Neural cell (in vitro differentiated cells): ENCODE results near the gene ACIN1. TPM values are rescaled to one million over a fixed set of nuclear protein-coding genes. Genes with fewer than 3 reads are reported as not detected.

Experiments
- H2AFZ ChIP-seq: fragments of 200-600, 300-800 bp; sonication (generic), shearing (Covaris generic); 2 replicates; pipeline ENCODE4 v1.6.0; 2014; ENCODE audit warnings: low read depth, mild to moderate bottlenecking, antibody characterized with exemption, low read length, moderate library complexity
- H3F3A ChIP-seq: fragments of 200-600 bp; shearing (Covaris generic); 2 replicates; pipeline ENCODE4 v1.6.1; 2016; ENCODE audit warnings: mild to moderate bottlenecking, moderate library complexity, mixed read lengths, antibody characterized with exemption, low read length; ENCODE audit not compliant: insufficient read depth, poor library complexity, severe bottlenecking
- H3K27ac ChIP-seq: fragments of 200-600, 300-800 bp; sonication (generic), shearing (Covaris generic); 2 replicates; pipeline ENCODE4 v1.5.1; 2014; ENCODE audit warnings: mild to moderate bottlenecking, low read length, moderate library complexity
- H3K27me3 ChIP-seq: fragments of 300-800, 200-600 bp; sonication (generic), shearing (Covaris generic); 2 replicates; pipeline ENCODE4 v1.6.0; 2014; ENCODE audit warnings: mild to moderate bottlenecking, low read depth, low read length, moderate library complexity; ENCODE audit not compliant: insufficient read depth
- H3K36me3 ChIP-seq: fragments of 300-800, 200-600 bp; sonication (generic), shearing (Covaris generic); 2 replicates; pipeline ENCODE4 v1.5.1; 2014; ENCODE audit warnings: mild to moderate bottlenecking, antibody characterized with exemption, low read length, moderate library complexity; ENCODE audit not compliant: insufficient read depth
- H3K4me2 ChIP-seq: fragments of 300-800, 200-600 bp; sonication (generic), shearing (Covaris generic); 2 replicates; pipeline ENCODE4 v1.6.0; 2014; ENCODE audit warnings: mild to moderate bottlenecking, low read length
- H3K4me3 ChIP-seq: fragments of 300-800, 200-600 bp; sonication (generic), shearing (Covaris generic); 2 replicates; pipeline ENCODE4 v1.5.1; 2014; ENCODE audit warnings: mild to moderate bottlenecking, low read length, moderate library complexity
- H3K79me2 ChIP-seq: fragments of 200-600 bp; shearing (Covaris generic); replicated peaks from 2 replicates; pipeline ENCODE4 v1.6.0; 2014; ENCODE audit warnings: mild to moderate bottlenecking, low read length, moderate library complexity; ENCODE audit not compliant: insufficient read depth
- H3K9ac ChIP-seq: fragments of 300-800, 200-600 bp; sonication (generic), shearing (Covaris generic); 2 replicates; pipeline ENCODE4 v1.6.1; 2016; ENCODE audit warnings: mild to moderate bottlenecking, low read length, mixed read lengths
- H3K9me2 ChIP-seq: fragments of 200-600 bp; shearing (Covaris generic); 2 replicates; pipeline ENCODE4 v1.6.1; 2016; ENCODE audit warnings: mild to moderate bottlenecking, low read length, mixed read lengths; ENCODE audit not compliant: insufficient read depth
- H3K9me3 ChIP-seq: fragments of 200-600, 300-800 bp; sonication (generic), shearing (Covaris generic); 2 replicates; pipeline ENCODE4 v1.6.1; 2016; ENCODE audit warnings: mild to moderate bottlenecking, mixed run types, low read length, moderate library complexity, mixed read lengths
- H4K20me1 ChIP-seq: fragments of 200-600 bp; shearing (Covaris generic); 2 replicates; pipeline ENCODE4 v1.6.1; 2016; ENCODE audit warnings: mild to moderate bottlenecking, mixed run types; ENCODE audit not compliant: insufficient read depth
- CTCF ChIP-seq: fragments of 450-650 bp; IDR thresholded peaks from 2 replicates; pipeline ENCODE4 v1.5.1; 2014; ENCODE audit warnings: antibody characterized with exemption, mild to moderate bottlenecking, moderate library complexity; ENCODE audit not compliant: poor library complexity, severe bottlenecking
- EP300 ChIP-seq: fragments of 450-650 bp; conservative IDR thresholded peaks from 2 replicates; pipeline ENCODE4 v1.6.1; 2014; ENCODE audit warnings: antibody characterized with exemption, mild to moderate bottlenecking, moderate library complexity; ENCODE audit not compliant: poor library complexity, severe bottlenecking
- EZH2 ChIP-seq: fragments of 200-600, 300-800 bp; shearing (Covaris generic), sonication (generic); IDR thresholded peaks from 2 replicates; pipeline ENCODE4 v1.6.1; 2014; ENCODE audit warnings: antibody characterized with exemption, low read length, borderline replicate concordance, mild to moderate bottlenecking; ENCODE audit not compliant: insufficient read depth, poor library complexity, severe bottlenecking
- MXI1 ChIP-seq: fragments of 450-650 bp; conservative IDR thresholded peaks from 2 replicates; pipeline ENCODE4 v1.6.1; 2014; ENCODE audit warnings: antibody characterized with exemption, mild to moderate bottlenecking; ENCODE audit not compliant: poor library complexity, severe bottlenecking
- POLR2AphosphoS5 ChIP-seq: IDR thresholded peaks from 2 replicates; pipeline ENCODE4 v1.6.1; 2012
- RAD21 ChIP-seq: fragments of 450-650 bp; conservative IDR thresholded peaks from 2 replicates; pipeline ENCODE4 v1.6.1; 2014; ENCODE audit warnings: antibody characterized with exemption, mild to moderate bottlenecking, moderate library complexity
- REST ChIP-seq: IDR thresholded peaks from 2 replicates; pipeline ENCODE4 v1.6.1; 2012; ENCODE audit warnings: borderline replicate concordance
- SMC3 ChIP-seq: fragments of 450-650 bp; conservative IDR thresholded peaks from 2 replicates; pipeline ENCODE4 v1.6.1; 2014; ENCODE audit warnings: antibody characterized with exemption, mild to moderate bottlenecking, moderate library complexity; ENCODE audit not compliant: poor library complexity
- TAF1 ChIP-seq: IDR thresholded peaks from 2 replicates; pipeline ENCODE4 v1.6.1; 2012; ENCODE audit warnings: low read depth
- polyA plus RNA-seq: library from polyadenylated mRNA; depleted of rRNA; stranded (reverse); fragments of >200 nt; gene quantifications from 2 replicates; pipeline ENCODE4 v1.2.3, GENCODE V29; 2014

The ACIN1 gene
- polyA plus RNA-seq, 1 donor from 2014 or later = 143 TPM

DNA sequence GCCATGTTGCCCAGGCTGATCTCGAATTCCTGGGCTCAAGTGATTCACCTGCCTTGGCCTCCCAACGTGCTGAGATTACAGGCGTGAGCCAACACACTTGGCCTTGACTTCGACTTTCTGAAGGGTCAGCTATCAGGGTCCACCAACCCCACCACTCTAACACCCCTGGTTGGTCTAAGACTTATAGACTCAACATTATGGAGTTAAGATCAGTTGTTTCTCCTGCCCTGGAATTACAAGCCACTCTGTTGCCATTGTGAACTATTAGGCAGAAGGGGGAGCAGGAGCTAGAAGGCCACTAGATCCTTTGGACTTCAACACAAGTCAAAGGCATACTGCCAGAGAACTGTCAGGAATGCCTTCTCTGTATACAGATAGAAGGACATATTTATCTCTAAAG lies 54.8 kb downstream of the ACIN1 start:
- no peaks in the 10 kb centered on the region for H3K27me3 ChIP-seq
- H2AFZ ChIP-seq = no peak overlapping the region
- TF ChIP-seq SMC3 = no peak
- TF ChIP-seq EP300 = no peak
- no peak for TF ChIP-seq REST
- TF ChIP-seq TAF1 = no peak
- no peak for TF ChIP-seq MXI1
- TF ChIP-seq EZH2 = no peak
- no peak for TF ChIP-seq POLR2AphosphoS5
- no peak for TF ChIP-seq RAD21
- no peak for TF ChIP-seq CTCF
- no peaks in the 10 kb centered on the region for H3K9me2 ChIP-seq
- no peak overlapping the region for H3K4me2 ChIP-seq
- H3K9ac ChIP-seq = no peak overlapping the region
- no peaks in the 10 kb centered on the region for H3F3A ChIP-seq
- H3K79me2 ChIP-seq = no peaks in the 10 kb centered on the region
- no peak overlapping the region for H3K4me3 ChIP-seq
- H3K36me3 ChIP-seq = no peaks in the 10 kb centered on the region
- no peaks in the 10 kb centered on the region for H3K9me3 ChIP-seq
- no peak overlapping the region for H3K27ac ChIP-seq
- H4K20me1 ChIP-seq = no peaks in the 10 kb centered on the region

DNA sequence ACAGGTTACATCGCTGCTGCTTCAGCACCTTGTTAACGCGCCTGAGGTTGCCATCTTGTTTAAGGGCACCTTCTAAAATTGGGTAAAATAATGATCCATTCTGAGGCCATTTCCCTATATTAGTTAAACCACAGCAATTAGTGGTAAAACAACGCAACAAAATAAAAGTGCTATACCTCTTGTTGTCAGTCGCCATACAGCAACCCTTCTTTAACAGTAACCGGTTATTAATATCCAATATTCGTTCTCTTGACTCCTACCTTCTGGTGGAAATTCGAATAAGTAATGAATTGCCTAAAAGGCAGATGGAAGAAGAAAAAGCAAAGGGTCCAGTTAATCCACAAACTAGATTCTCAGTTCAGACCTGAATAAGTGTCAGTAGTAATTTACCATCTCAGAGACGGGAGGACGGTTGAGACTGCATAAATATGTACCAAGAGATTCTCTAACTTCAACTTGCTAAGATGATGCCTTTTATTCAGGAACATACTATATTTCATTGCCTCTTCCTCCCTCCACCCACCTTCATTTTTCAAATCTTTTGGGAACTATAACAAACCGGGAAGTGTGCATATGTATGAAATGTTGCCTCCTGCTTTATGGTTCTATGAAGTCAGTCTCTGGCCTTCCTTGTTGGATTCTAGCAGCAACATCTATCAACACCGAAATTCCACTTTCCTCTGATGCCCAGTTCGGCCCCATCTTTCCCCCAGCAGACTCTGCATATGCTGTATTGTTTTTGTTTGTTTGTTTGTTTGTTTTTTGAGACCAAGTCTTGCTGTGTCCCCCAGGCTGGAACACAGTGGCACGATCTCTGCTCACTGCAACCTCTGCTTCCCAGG lies 59.4 kb downstream of the ACIN1 start:
- Histone ChIP-seq H3K27ac (peak overlapping the region; percentile 95), H3K4me2 (peak overlapping the region; percentile 64), H3K4me3 (peak overlapping the region; percentile 100)

More for the DNA sequence above, 59.4 kb downstream of the ACIN1 start:
- Histone ChIP-seq H3F3A (no peaks in the 10 kb centered on the region), H3K27me3 (no peaks in the 10 kb centered on the region), H3K36me3 (no peaks in the 10 kb centered on the region), H3K9ac (peak overlapping the region; percentile 94), H2AFZ (peak overlapping the region; percentile 87), H3K79me2 (peaks cover 14% of the 10 kb centered on the region), H3K9me3 (no peaks in the 10 kb centered on the region), H3K9me2 (no peaks in the 10 kb centered on the region), H4K20me1 (no peaks in the 10 kb centered on the region)
- TF ChIP-seq SMC3 = no peak
- no peak for TF ChIP-seq RAD21
- TF ChIP-seq MXI1 = no peak
- TF ChIP-seq EZH2 = no peak
- TF ChIP-seq TAF1 = no peak
- no peak for TF ChIP-seq CTCF
- no peak for TF ChIP-seq POLR2AphosphoS5
- no peak for TF ChIP-seq EP300
- TF ChIP-seq REST = no peak
